HepG2 (cell line): ENCODE results near the gene MTA2. TPM values are rescaled to one million over a fixed set of nuclear protein-coding genes. Genes with fewer than 3 reads are reported as not detected.

Experiments used
- ATM ChIP-seq: fragments of 450-650 bp; IDR thresholded peaks from 2 replicates; pipeline ENCODE4 v1.7.1; 2017; ENCODE audit warnings: mild to moderate bottlenecking, borderline replicate concordance
- CAMTA2 ChIP-seq: sonication (generic); formaldehyde crosslinking; IDR thresholded peaks from 2 replicates; pipeline ENCODE4 v1.4.0; 2020; ENCODE audit warnings: mild to moderate bottlenecking, missing genetic modification reagents, borderline replicate concordance
- E2F2 ChIP-seq: sonication (generic); formaldehyde crosslinking; IDR thresholded peaks from 2 replicates; pipeline ENCODE4 v1.4.0; 2020; ENCODE audit warnings: missing genetic modification reagents, borderline replicate concordance
- EZH2 ChIP-seq: conservative IDR thresholded peaks from 2 replicates; pipeline ENCODE4 v1.6.1; 2012; ENCODE audit warnings: mild to moderate bottlenecking, low read depth, low read length, moderate library complexity
- KLF16 ChIP-seq, 2 experiments: sonication (generic) in 1 of 2; formaldehyde crosslinking in 1 of 2; IDR thresholded peaks; 2 replicates each; pipeline versions ENCODE4 v1.6.1 to v1.8.0; 2016 to 2023; ENCODE audit warnings: missing genetic modification reagents in 2 of 2, missing compliant biosample characterization in 1 of 2
- MZF1 ChIP-seq: sonication (generic); formaldehyde crosslinking; IDR thresholded peaks from 2 replicates; pipeline ENCODE4 v1.8.1; 2023; ENCODE audit warnings: mild to moderate bottlenecking, missing genetic modification reagents, borderline replicate concordance
- NFYC ChIP-seq: IDR thresholded peaks from 2 replicates; pipeline ENCODE4 v1.6.1; 2016; ENCODE audit warnings: missing genetic modification reagents, missing compliant biosample characterization
- NR2C2 ChIP-seq: sonication (generic); formaldehyde crosslinking; IDR thresholded peaks from 2 replicates; pipeline ENCODE4 v1.4.0; 2020; ENCODE audit warnings: missing genetic modification reagents, mild to moderate bottlenecking, moderate library complexity, borderline replicate concordance
- RAD51 ChIP-seq: fragments of 450-650 bp; IDR thresholded peaks from 2 replicates; pipeline ENCODE4 v1.6.1; 2016; ENCODE audit warnings: borderline replicate concordance
- SATB2 ChIP-seq: sonication (generic); formaldehyde crosslinking; IDR thresholded peaks from 2 replicates; pipeline ENCODE4 v1.5.0; 2020; ENCODE audit warnings: missing genetic modification reagents
- SIX4 ChIP-seq: sonication (generic); formaldehyde crosslinking; IDR thresholded peaks from 2 replicates; pipeline ENCODE4 v1.4.0; 2020; ENCODE audit warnings: missing genetic modification reagents
- SMC3 ChIP-seq: IDR thresholded peaks from 2 replicates; pipeline ENCODE4 v1.6.1; 2011; ENCODE audit warnings: low read length, improper control_type of control experiment
- SNAPC2 ChIP-seq: sonication (generic); formaldehyde crosslinking; IDR thresholded peaks from 2 replicates; pipeline ENCODE4 v1.8.1; 2022; ENCODE audit warnings: mild to moderate bottlenecking, missing genetic modification reagents
- TBX2 ChIP-seq: sonication (generic); formaldehyde crosslinking; IDR thresholded peaks from 2 replicates; pipeline ENCODE4 v1.5.0; 2020; ENCODE audit warnings: missing genetic modification reagents, mild to moderate bottlenecking, borderline replicate concordance
- ZFP90 ChIP-seq: sonication (generic); formaldehyde crosslinking; IDR thresholded peaks from 2 replicates; pipeline ENCODE4 v1.8.0; 2022; ENCODE audit warnings: missing genetic modification reagents, mild to moderate bottlenecking, inconsistent platforms, borderline replicate concordance
- ZNF180 ChIP-seq: sonication (generic); formaldehyde crosslinking; IDR thresholded peaks from 2 replicates; pipeline ENCODE4 v1.4.0; 2020; ENCODE audit warnings: low read depth, missing genetic modification reagents, borderline replicate concordance
- ZNF34 ChIP-seq: sonication (generic); formaldehyde crosslinking; IDR thresholded peaks from 2 replicates; pipeline ENCODE4 v1.4.0; 2020; ENCODE audit warnings: mild to moderate bottlenecking, missing genetic modification reagents, borderline replicate concordance
- ZNF652 ChIP-seq: IDR thresholded peaks from 2 replicates; pipeline ENCODE4 v1.6.1; 2016; ENCODE audit warnings: low read depth, borderline replicate concordance
- polyA plus RNA-seq, 8 experiments: library from polyadenylated mRNA; depleted of rRNA in 3 of 8; stranded (reverse) in 7 of 8; unstranded in 1 of 8; fragments of >200 nt; fragmentation: Illumina TruSeq in 4 of 8; extraction: Trizol in 4 of 8; gene quantifications; 2 replicates each; pipeline versions ENCODE4 v1.2.1 to v1.2.3, GENCODE V29; 2011 to 2016; ENCODE audit warnings: low read depth in 4 of 8, missing spikeins in 1 of 8, mixed read lengths in 1 of 8; ENCODE audit not compliant: insufficient read depth in 1 of 8
- total RNA-seq, 5 experiments: library from RNA; depleted of rRNA; stranded (reverse); fragments of >200 nt; fragmentation: Illumina TruSeq; extraction: Trizol; gene quantifications; 2 replicates each; pipeline ENCODE4 v1.2.3, GENCODE V29; 2016; ENCODE audit warnings: low read depth in 1 of 5
- TF ChIP-seq, protein P1 (sequence below), 2 experiments: sonication (generic) in 1 of 2; formaldehyde crosslinking in 1 of 2; IDR thresholded peaks; 2 replicates each; pipeline versions ENCODE4 v1.6.1 to v1.9.0; 2014 to 2022; ENCODE audit warnings: antibody characterized with exemption in 1 of 2, borderline replicate concordance in 1 of 2, inconsistent platforms in 1 of 2, low read depth in 1 of 2, missing genetic modification reagents in 1 of 2
- TF ChIP-seq, protein P2 (sequence below): sonication (generic); formaldehyde crosslinking; IDR thresholded peaks from 2 replicates; pipeline ENCODE4 v1.5.0; 2020; ENCODE audit warnings: missing genetic modification reagents, mild to moderate bottlenecking, borderline replicate concordance
- TF ChIP-seq, protein P3 (sequence below): sonication (generic); formaldehyde crosslinking; IDR thresholded peaks from 2 replicates; pipeline ENCODE4 v1.5.0; 2020; ENCODE audit warnings: missing genetic modification reagents

The MTA2 gene
- total and polyA plus RNA-seq, 2 of the 13 experiments (the other 11 are each of a cell fraction or from before 2014, with no cell fraction given), result 14.0 to 70.0 TPM

DNA sequence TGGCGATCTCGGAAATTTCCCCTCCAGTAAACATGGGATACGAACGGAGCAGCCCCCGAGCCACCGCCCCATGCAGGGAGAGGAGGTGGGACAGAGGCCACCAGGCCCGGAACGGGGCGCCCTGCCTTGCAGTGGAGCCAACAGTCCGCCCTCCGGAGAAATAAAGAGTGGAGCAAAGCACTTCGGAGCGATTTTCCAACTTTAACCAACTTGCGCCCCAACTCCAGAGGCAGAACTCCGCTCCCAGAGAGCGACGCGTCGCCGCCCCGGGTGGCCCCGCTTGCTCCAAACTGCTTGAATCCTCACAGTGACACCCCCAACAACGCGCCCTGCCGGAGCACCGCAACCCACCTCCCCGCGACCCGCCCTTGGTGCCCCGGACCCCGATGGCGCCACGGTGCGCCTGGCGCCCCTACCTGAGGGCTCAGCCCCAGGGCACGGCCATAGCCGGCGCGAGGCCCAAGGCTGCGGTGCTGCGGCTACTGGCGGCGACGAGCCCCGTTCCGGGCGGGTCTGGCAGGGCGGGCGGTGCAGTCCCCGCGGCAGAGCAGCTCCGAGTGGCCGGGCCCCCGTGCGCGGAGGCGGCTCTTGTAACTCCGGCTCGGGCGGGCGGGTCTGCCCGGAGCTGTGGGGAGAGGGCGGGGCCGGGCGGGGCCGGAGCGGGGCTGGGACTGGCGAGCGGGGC is 55.3 kb downstream of the MTA2 start, which contains the start of gene AHNAK (continued):
- TF ChIP-seq, protein P1, sequence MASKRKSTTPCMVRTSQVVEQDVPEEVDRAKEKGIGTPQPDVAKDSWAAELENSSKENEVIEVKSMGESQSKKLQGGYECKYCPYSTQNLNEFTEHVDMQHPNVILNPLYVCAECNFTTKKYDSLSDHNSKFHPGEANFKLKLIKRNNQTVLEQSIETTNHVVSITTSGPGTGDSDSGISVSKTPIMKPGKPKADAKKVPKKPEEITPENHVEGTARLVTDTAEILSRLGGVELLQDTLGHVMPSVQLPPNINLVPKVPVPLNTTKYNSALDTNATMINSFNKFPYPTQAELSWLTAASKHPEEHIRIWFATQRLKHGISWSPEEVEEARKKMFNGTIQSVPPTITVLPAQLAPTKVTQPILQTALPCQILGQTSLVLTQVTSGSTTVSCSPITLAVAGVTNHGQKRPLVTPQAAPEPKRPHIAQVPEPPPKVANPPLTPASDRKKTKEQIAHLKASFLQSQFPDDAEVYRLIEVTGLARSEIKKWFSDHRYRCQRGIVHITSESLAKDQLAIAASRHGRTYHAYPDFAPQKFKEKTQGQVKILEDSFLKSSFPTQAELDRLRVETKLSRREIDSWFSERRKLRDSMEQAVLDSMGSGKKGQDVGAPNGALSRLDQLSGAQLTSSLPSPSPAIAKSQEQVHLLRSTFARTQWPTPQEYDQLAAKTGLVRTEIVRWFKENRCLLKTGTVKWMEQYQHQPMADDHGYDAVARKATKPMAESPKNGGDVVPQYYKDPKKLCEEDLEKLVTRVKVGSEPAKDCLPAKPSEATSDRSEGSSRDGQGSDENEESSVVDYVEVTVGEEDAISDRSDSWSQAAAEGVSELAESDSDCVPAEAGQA (IDR thresholded peaks at IDR 0.05; ENCODE audit: low read depth), result no peak
- TF ChIP-seq, protein P1 (CRISPR knock-in tag; IDR thresholded peaks at IDR 0.05; ENCODE audit: borderline replicate concordance), result no peak
- TF ChIP-seq ZNF180 (CRISPR knock-in tag), result no peak
- no peak for TF ChIP-seq MZF1 (CRISPR knock-in tag)
- TF ChIP-seq NFYC, result no peak
- no peak for TF ChIP-seq ZNF652 (CRISPR knock-in tag)
- no peak for TF ChIP-seq EZH2
- TF ChIP-seq ZNF34 (CRISPR knock-in tag), result peak; percentile 0; the same call in 1 of the 2 replicates
- no peak for TF ChIP-seq RAD51
- TF ChIP-seq, protein P2, sequence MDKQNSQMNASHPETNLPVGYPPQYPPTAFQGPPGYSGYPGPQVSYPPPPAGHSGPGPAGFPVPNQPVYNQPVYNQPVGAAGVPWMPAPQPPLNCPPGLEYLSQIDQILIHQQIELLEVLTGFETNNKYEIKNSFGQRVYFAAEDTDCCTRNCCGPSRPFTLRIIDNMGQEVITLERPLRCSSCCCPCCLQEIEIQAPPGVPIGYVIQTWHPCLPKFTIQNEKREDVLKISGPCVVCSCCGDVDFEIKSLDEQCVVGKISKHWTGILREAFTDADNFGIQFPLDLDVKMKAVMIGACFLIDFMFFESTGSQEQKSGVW (CRISPR knock-in tag), result no peak
- TF ChIP-seq CAMTA2 (CRISPR knock-in tag), result no peak
- no peak for TF ChIP-seq TBX2 (CRISPR knock-in tag)
- no peak for TF ChIP-seq NR2C2 (CRISPR knock-in tag)
- no peak for TF ChIP-seq ATM
- TF ChIP-seq ZFP90, result no peak
- TF ChIP-seq, protein P3, sequence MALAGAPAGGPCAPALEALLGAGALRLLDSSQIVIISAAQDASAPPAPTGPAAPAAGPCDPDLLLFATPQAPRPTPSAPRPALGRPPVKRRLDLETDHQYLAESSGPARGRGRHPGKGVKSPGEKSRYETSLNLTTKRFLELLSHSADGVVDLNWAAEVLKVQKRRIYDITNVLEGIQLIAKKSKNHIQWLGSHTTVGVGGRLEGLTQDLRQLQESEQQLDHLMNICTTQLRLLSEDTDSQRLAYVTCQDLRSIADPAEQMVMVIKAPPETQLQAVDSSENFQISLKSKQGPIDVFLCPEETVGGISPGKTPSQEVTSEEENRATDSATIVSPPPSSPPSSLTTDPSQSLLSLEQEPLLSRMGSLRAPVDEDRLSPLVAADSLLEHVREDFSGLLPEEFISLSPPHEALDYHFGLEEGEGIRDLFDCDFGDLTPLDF (CRISPR knock-in tag), result no peak
- no peak for TF ChIP-seq SIX4
- no peak for TF ChIP-seq SATB2 (CRISPR knock-in tag)
- no peak for TF ChIP-seq SMC3
- no peak for TF ChIP-seq SNAPC2
- peak in 1 of 2 experiments; percentile 7; a peak in 1 of 4 replicates for TF ChIP-seq KLF16 (CRISPR knock-in tag; IDR thresholded peaks at IDR 0.05)
- TF ChIP-seq E2F2, result no peak
